ENCODE measurements around the gene VGLL1.

Gene VGLL1

DNA sequence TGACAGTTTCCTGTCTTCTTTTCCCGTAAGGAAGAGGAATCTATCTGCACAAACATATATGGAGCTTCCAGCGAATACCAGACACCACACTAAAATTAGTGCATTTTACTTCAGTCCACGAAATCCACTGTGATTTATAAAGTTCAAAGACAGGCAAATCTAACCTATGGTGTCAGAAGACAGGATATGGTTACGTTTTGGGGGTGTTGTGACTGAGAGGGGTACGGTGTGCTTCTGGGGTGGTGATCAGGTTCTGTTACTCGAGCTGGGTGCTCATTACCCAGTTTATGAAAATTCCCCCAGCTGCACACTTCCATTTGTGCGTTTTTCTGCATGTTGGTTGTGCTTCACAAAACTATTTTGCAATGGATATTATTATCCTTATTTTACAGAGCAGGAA lies 10.3 kb downstream of the VGLL1 start:
- DNase-seq (ENCODE audit: low read depth) = no peak
- no peak overlapping the region for H3K4me3 ChIP-seq (ENCODE audit: control insufficient read depth, low read depth, low read length)
- TF ChIP-seq, protein P1, sequence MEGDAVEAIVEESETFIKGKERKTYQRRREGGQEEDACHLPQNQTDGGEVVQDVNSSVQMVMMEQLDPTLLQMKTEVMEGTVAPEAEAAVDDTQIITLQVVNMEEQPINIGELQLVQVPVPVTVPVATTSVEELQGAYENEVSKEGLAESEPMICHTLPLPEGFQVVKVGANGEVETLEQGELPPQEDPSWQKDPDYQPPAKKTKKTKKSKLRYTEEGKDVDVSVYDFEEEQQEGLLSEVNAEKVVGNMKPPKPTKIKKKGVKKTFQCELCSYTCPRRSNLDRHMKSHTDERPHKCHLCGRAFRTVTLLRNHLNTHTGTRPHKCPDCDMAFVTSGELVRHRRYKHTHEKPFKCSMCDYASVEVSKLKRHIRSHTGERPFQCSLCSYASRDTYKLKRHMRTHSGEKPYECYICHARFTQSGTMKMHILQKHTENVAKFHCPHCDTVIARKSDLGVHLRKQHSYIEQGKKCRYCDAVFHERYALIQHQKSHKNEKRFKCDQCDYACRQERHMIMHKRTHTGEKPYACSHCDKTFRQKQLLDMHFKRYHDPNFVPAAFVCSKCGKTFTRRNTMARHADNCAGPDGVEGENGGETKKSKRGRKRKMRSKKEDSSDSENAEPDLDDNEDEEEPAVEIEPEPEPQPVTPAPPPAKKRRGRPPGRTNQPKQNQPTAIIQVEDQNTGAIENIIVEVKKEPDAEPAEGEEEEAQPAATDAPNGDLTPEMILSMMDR (IDR thresholded peaks at IDR 0.05; ENCODE audit: control insufficient read depth, insufficient read depth, low read depth, low read length, missing control alignments) = no peak

DNA sequence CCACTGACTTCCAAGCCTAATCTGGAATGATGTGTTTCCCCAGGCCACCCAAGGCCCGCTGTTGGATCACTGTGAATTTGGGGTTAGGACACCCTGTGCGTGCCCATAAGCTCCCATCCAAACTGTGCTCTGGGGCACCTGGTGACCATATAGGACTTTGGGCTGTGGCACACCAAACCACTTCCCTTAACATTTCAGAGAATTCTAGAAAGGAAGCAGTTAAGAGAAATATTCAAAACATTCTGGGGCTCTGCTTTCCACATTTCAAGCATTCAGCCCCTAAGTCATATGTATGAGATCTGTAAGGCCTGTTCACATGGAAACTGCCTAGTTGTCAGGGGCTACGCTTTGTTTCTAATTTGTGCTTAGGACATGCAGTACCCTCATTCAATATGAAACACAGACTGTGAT lies 14.4 kb downstream of the VGLL1 start:
- no peak overlapping the region for H3K4me3 ChIP-seq (ENCODE audit: control insufficient read depth, low read depth, low read length)
- TF ChIP-seq, protein P1 (IDR thresholded peaks at IDR 0.05; ENCODE audit: control insufficient read depth, insufficient read depth, low read depth, low read length, missing control alignments) = no peak
- DNase-seq (ENCODE audit: low read depth) = no peak

DNA sequence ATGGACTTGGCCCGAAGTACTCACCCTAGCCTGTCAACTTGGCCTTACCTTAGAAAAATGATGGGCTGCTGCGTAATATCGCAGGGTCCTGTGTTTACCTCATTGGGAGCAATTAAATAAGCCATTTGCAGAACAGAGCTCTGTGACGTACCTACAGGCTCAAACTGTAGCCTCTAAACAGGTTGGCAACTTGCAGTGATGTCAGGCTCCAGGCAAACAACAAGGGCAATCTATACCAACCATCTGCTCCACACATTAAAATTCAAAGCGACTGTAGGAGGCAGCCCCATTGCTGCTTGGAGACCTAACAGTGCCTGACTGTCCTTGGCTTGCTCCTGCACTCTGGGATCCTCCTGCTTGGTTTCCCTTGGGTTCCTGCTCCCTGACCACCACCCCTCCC lies 17.2 kb downstream of the VGLL1 start:
- DNase-seq (ENCODE audit: low read depth) = no peak
- TF ChIP-seq, protein P1 (IDR thresholded peaks at IDR 0.05; ENCODE audit: control insufficient read depth, insufficient read depth, low read depth, low read length, missing control alignments) = no peak
- no peak overlapping the region for H3K4me3 ChIP-seq (ENCODE audit: control insufficient read depth, low read depth, low read length)

DNA sequence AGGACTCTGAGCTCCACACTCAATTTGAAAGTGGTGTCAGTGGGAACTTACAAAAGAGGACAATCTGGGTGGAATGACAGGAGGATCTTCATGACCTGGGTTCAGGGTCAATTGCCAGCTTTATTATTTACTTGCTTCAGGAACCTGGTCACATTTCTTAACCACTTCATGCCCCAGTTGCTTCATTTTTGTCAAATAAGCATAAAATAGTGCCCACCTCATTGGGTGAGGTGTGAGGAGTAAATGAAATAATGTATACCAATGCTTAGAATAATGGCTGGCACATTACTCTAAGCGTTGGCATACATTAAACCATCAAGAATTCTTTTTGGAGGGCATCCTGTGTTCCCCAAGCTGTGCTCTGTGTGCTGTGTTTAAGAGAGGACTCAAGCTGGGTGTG lies 19.4 kb downstream of the VGLL1 start:
- no peak overlapping the region for H3K4me3 ChIP-seq (ENCODE audit: control insufficient read depth, low read depth, low read length)
- TF ChIP-seq, protein P1 (IDR thresholded peaks at IDR 0.05; ENCODE audit: control insufficient read depth, insufficient read depth, low read depth, low read length, missing control alignments) = no peak
- DNase-seq (ENCODE audit: low read depth) = no peak

DNA sequence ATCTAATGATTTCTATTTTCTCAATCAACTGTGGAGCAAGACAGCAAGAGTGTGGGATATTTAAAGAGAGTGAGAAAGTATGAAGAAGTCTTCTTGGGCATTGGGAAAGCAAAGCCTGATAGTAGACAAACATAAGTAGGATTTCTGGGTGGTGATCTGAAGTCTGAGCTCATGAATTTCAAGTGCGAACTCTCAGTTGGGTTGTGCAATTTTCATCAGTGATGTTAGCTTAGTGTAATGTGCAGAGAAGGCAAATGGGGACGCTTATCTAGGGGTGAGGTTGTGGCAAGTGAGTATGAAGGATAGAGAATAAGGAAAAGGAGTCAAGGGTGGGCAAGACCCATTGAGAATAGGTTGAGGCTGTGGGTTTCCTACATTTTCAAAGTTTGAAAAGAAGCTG lies 23.7 kb downstream of the VGLL1 start:
- TF ChIP-seq, protein P1 (IDR thresholded peaks at IDR 0.05; ENCODE audit: control insufficient read depth, insufficient read depth, low read depth, low read length, missing control alignments) = no peak
- H3K4me3 ChIP-seq (ENCODE audit: control insufficient read depth, low read depth, low read length) = no peak overlapping the region
- no peak for DNase-seq (ENCODE audit: low read depth)

DNA sequence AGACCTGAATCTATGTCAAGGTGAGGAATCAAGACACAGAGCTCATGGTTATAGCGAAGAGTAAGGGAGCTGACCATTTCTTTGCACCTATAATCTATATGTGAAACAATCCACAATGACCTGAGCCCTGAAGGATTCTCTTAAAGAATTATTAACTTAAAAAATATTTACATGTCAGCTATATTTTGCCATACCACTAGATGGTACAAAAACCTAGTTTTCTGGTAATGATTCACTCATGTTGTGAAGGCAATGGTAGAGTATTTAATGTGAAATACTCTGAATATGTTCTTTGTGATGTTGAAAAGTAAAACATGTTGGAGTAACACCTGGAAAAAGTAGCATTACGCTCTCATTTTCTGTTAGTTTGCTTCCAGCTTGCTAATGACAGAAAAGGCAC lies 40.0 kb downstream of the VGLL1 start:
- no peak for DNase-seq (ENCODE audit: low read depth)
- TF ChIP-seq, protein P1 (IDR thresholded peaks at IDR 0.05; ENCODE audit: control insufficient read depth, insufficient read depth, low read depth, low read length, missing control alignments) = no peak
- no peak overlapping the region for H3K4me3 ChIP-seq (ENCODE audit: control insufficient read depth, low read depth, low read length)

DNA sequence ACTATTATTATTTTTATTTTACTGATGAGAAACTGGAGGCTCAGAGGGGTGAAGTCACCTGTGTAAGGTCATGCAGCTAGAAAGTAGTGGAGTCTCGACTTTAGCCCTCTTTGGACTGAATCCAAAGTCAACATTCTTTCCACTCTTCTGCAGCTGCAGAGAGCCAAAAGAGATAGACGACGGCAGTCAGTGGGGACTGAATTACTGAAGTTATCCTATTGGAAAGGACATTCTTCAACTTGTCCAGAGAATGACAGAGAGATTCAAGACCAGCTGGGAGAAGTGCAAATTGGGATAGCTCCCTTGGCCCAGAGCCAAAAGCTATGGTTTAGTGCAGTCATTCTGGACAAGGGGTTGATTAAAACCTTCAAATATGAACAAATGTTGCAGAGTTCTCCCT lies 42.5 kb downstream of the VGLL1 start:
- H3K4me3 ChIP-seq (ENCODE audit: control insufficient read depth, low read depth, low read length) = no peak overlapping the region
- TF ChIP-seq, protein P1 (IDR thresholded peaks at IDR 0.05; ENCODE audit: control insufficient read depth, insufficient read depth, low read depth, low read length, missing control alignments) = no peak
- DNase-seq (ENCODE audit: low read depth) = no peak

Measured in AG09309 (cell line).